ENCODE data around the gene LTBP2.

Gene LTBP2

GRCh38 chr14:74475678-74476077 is 136.4 kb downstream of the LTBP2 start:
- DNase-seq (ENCODE audit: low read depth) = peak; percentile 59
- H3K4me3 ChIP-seq (ENCODE audit: low read length) = no peak overlapping the region
- TF ChIP-seq, protein P1, sequence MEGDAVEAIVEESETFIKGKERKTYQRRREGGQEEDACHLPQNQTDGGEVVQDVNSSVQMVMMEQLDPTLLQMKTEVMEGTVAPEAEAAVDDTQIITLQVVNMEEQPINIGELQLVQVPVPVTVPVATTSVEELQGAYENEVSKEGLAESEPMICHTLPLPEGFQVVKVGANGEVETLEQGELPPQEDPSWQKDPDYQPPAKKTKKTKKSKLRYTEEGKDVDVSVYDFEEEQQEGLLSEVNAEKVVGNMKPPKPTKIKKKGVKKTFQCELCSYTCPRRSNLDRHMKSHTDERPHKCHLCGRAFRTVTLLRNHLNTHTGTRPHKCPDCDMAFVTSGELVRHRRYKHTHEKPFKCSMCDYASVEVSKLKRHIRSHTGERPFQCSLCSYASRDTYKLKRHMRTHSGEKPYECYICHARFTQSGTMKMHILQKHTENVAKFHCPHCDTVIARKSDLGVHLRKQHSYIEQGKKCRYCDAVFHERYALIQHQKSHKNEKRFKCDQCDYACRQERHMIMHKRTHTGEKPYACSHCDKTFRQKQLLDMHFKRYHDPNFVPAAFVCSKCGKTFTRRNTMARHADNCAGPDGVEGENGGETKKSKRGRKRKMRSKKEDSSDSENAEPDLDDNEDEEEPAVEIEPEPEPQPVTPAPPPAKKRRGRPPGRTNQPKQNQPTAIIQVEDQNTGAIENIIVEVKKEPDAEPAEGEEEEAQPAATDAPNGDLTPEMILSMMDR (conservative IDR thresholded peaks at IDR 0.05; ENCODE audit: low read depth, low read length) = no peak

DNA sequence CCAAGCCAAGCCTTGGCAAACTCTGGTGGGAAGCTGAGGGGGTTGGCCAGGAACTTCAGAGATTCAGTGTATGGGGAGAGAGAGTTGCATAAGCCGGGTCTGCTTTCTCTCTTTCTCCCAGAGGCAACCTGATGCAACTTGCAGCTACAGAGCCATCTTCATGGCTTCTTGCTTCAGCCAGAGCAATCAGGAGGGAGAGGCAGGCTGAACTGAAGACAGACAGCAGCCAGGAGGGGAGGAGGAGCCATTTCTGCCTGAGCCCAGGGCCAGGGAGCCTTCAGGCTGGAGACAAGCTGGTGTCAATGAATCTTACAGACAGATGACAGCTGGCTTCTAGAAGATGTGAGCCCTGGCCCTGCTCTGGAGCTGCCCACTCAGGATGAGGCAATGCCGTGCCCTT is 137.7 kb downstream of the LTBP2 start:
- no peak for DNase-seq (ENCODE audit: low read depth)
- H3K4me3 ChIP-seq (ENCODE audit: low read length) = no peak overlapping the region
- TF ChIP-seq, protein P1 (conservative IDR thresholded peaks at IDR 0.05; ENCODE audit: low read depth, low read length) = no peak

GRCh38 chr14:74472601-74473000 is 139.4 kb downstream of the LTBP2 start:
- no peak overlapping the region for H3K4me3 ChIP-seq (ENCODE audit: low read length)
- DNase-seq (ENCODE audit: low read depth) = no peak
- TF ChIP-seq, protein P1 (conservative IDR thresholded peaks at IDR 0.05; ENCODE audit: low read depth, low read length) = no peak

GRCh38 chr14:74469548-74470518 is 142.2 kb downstream of the LTBP2 start:
- DNase-seq (ENCODE audit: low read depth) = no peak
- TF ChIP-seq, protein P1 (conservative IDR thresholded peaks at IDR 0.05; ENCODE audit: low read depth, low read length) = no peak
- no peak overlapping the region for H3K4me3 ChIP-seq (ENCODE audit: low read length)

- TF ChIP-seq, protein P1 (conservative IDR thresholded peaks at IDR 0.05; ENCODE audit: low read depth, low read length) = no peak
- DNase-seq (ENCODE audit: low read depth) = no peak
- no peak overlapping the region for H3K4me3 ChIP-seq (ENCODE audit: low read length)
Measured at GRCh38 chr14:74468513-74468912, 143.5 kb downstream of the LTBP2 start.

DNA sequence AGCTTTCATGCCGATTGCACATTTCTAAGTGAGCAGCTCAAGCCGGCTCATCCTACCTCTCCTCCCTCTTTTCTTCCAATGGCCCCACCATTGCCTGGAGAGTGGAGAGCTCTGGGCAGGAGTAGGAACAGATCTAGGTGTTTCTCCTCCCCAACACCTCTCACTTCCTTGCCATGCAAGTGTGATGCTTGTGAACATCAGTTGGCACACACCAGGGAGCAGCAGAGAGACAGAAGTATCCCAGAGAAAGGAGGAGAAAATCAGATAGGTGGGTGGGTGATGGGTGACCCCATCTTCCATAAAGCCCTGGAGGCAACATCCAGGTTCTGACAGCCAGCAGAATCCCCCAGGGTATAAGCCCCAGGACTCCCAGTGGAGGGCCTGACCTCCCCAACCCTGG is 146.7 kb downstream of the LTBP2 start:
- no peak for DNase-seq (ENCODE audit: low read depth)
- TF ChIP-seq, protein P1 (conservative IDR thresholded peaks at IDR 0.05; ENCODE audit: low read depth, low read length) = no peak
- no peak overlapping the region for H3K4me3 ChIP-seq (ENCODE audit: low read length)

- no peak overlapping the region for H3K4me3 ChIP-seq (ENCODE audit: low read length)
- DNase-seq (ENCODE audit: low read depth) = no peak
- TF ChIP-seq, protein P1 (conservative IDR thresholded peaks at IDR 0.05; ENCODE audit: low read depth, low read length) = no peak
Measured at GRCh38 chr14:74464785-74465184, 147.3 kb downstream of the LTBP2 start.
